WERI-Rb-1 (cell line): ENCODE results near the gene CATSPERD.

Experiments
- DNase-seq: peaks from one replicate; pipeline ENCODE4 v3.0.0-alpha.2; 2020
- H3K27ac ChIP-seq: fragments of 250-450 bp; sonication (Bioruptor Pico); 2 replicates; pipeline ENCODE4 v1.5.1; 2020; ENCODE audit warnings: mild to moderate bottlenecking, moderate library complexity
- H3K27me3 ChIP-seq: fragments of 250-450 bp; sonication (Bioruptor Pico); 2 replicates; pipeline ENCODE4 v1.5.1; 2021; ENCODE audit warnings: mild to moderate bottlenecking, low read depth, moderate library complexity; ENCODE audit not compliant: insufficient read depth, severe bottlenecking
- H3K36me3 ChIP-seq: fragments of 250-450 bp; sonication (Bioruptor Pico); 2 replicates; pipeline ENCODE4 v1.5.1; 2020; ENCODE audit warnings: mild to moderate bottlenecking, moderate library complexity
- H3K4me3 ChIP-seq: 2 replicates; pipeline ENCODE4 v1.5.1; 2011; ENCODE audit warnings: low read depth, mild to moderate bottlenecking, control low read depth, low read length
- H3K9me3 ChIP-seq: fragments of 250-450 bp; sonication (Bioruptor Pico); 2 replicates; pipeline ENCODE4 v1.5.1; 2021; ENCODE audit warnings: mild to moderate bottlenecking, moderate library complexity; ENCODE audit not compliant: severe bottlenecking
- TF ChIP-seq, protein P1 (sequence below): IDR thresholded peaks from 2 replicates; pipeline ENCODE4 v1.5.1; 2011; ENCODE audit warnings: low read depth, mild to moderate bottlenecking, control low read depth, inconsistent platforms, low read length

The CATSPERD gene

GRCh38 chr19:5817218-5817617, 96.8 kb downstream of the CATSPERD start:
- no peak for DNase-seq
- no peaks in the 10 kb centered on the region for H3K9me3 ChIP-seq
- H3K27ac ChIP-seq, result no peak overlapping the region
- TF ChIP-seq, protein P1, sequence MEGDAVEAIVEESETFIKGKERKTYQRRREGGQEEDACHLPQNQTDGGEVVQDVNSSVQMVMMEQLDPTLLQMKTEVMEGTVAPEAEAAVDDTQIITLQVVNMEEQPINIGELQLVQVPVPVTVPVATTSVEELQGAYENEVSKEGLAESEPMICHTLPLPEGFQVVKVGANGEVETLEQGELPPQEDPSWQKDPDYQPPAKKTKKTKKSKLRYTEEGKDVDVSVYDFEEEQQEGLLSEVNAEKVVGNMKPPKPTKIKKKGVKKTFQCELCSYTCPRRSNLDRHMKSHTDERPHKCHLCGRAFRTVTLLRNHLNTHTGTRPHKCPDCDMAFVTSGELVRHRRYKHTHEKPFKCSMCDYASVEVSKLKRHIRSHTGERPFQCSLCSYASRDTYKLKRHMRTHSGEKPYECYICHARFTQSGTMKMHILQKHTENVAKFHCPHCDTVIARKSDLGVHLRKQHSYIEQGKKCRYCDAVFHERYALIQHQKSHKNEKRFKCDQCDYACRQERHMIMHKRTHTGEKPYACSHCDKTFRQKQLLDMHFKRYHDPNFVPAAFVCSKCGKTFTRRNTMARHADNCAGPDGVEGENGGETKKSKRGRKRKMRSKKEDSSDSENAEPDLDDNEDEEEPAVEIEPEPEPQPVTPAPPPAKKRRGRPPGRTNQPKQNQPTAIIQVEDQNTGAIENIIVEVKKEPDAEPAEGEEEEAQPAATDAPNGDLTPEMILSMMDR, result no peak
- H3K27me3 ChIP-seq, result no peaks in the 10 kb centered on the region
- no peaks in the 10 kb centered on the region for H3K36me3 ChIP-seq
- no peak overlapping the region for H3K4me3 ChIP-seq

DNA sequence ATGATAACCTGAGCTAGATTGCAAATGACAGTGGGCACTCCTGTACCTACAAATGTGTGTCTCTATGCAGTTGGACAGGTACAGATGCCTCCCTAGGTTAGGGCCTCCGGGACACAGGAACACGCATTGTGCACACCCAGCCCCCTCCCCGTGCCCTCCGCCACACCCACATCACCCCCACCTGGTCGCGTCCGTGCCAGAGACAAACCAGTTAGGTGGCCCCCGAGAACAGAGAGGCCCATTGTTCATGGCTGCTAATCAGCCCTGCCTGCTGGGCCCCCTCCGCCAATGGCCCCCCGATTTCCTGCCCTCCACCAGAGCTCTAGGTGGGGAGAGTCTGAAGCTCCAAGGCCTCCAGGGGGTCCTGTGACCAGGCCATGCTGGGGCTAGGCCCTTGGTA, 98.2 kb downstream of the CATSPERD start:
- Histone ChIP-seq H3K27ac (no peak overlapping the region), H3K9me3 (no peaks in the 10 kb centered on the region), H3K36me3 (no peaks in the 10 kb centered on the region), H3K27me3 (no peaks in the 10 kb centered on the region), H3K4me3 (no peak overlapping the region)
- DNase-seq, result no peak
- TF ChIP-seq, protein P1, result no peak

DNA sequence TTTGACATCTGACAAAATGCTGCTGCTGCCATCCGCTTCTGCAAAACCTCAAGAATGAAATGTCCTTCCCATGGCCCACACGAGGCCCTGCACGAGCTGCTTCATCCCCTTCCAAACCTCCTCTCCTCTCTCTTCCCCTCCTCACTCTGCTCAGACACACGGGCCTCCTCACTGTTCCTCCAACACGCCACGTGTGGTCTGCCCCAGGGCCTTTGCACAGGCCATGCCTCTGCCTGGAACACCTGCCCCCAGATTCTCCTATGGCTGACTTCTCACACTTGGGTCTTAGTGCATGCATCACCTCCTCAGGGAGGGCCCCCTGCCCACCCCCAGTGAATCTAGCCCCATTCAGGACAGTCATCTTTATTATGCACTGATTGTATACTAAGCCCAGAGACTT, 100.3 kb downstream of the CATSPERD start:
- H3K4me3 ChIP-seq, result no peak overlapping the region
- H3K27ac ChIP-seq, result no peak overlapping the region
- no peaks in the 10 kb centered on the region for H3K36me3 ChIP-seq
- DNase-seq, result no peak
- TF ChIP-seq, protein P1, result no peak
- H3K9me3 ChIP-seq, result no peaks in the 10 kb centered on the region
- H3K27me3 ChIP-seq, result no peaks in the 10 kb centered on the region

DNA sequence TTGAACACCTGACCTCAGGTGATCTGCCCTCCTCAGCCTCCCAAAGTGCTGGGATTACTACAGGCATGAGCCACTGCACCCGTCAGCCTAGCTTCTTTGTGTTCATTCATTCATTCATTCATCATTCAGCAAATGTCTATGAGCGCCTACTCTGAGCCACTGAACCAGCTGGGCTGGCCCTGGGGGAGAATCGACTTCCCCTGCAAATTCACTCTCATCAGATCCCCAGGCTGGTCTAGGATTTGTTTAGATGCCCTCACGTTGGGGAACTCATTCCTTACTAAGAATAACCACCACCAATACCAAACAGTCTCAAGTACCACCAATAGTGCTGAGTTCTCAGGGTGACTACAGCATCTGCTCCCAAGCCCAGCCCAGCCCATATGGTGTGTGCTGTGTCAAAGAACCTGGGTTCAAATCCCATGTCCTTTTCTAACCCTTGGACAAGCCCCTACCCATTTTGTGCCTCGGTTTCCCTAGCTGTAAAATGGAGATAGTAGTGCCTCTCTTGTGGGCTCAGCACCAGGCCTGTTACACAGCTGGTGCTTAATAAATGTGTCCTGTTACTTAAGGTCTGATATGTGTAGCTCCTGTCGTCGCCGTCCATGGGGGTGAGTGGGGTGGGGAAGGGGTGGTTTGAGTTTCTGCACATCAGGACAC, 101.2 kb downstream of the CATSPERD start:
- H3K27ac ChIP-seq, result no peak overlapping the region
- no peaks in the 10 kb centered on the region for H3K36me3 ChIP-seq
- no peak overlapping the region for H3K4me3 ChIP-seq
- DNase-seq, result no peak
- TF ChIP-seq, protein P1, result no peak
- H3K9me3 ChIP-seq, result no peaks in the 10 kb centered on the region
- no peaks in the 10 kb centered on the region for H3K27me3 ChIP-seq

DNA sequence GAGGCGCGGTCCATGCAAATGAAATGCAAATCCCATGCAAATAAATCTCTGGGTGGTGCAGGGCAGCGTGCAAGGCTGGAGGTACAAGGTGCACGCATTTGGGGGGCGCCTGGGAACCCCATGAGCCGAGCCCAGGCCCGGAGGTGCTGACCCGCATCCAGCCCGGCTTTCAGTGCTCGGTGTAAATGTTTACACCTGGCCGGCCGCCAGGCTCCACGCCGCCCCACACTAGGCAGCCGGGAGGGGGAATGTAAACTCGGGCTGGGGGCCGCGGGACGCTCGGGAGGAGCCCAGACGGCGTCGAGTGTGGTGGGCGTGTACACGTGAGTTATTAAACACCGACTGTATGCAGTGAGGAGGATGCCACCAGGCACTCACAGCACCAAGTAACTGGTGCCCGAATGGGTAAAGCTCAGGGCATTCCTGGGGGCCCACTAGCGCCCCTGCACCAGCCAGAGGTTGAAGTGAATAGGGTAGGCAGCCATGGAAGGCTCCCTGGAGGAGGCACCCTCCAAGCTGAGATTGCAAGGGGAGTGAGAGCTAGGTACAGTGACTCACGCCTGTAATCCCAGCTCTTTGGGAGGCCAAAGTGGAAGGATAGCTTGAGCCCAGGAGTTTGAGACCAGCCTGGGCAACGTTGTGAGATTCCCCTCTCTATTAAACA, 101.9 kb downstream of the CATSPERD start:
- Histone ChIP-seq H3K9me3 (no peaks in the 10 kb centered on the region), H3K36me3 (no peaks in the 10 kb centered on the region), H3K27me3 (no peaks in the 10 kb centered on the region), H3K4me3 (no peak overlapping the region), H3K27ac (no peak overlapping the region)
- TF ChIP-seq, protein P1, result no peak
- DNase-seq, result no peak
